ENCODE results near the gene FFAR3. TPM values are rescaled to one million over a fixed set of nuclear protein-coding genes. Genes with fewer than 3 reads are reported as not detected.

Gene FFAR3
- total RNA-seq, 2 experiments from 2014 or later = 1.1 TPM

- H3K4me3 Mint-ChIP-seq = no peak overlapping the region
- POLR2A ChIA-PET = no interaction called here
- no peaks in the 10 kb centered on the region for H3K36me3 Mint-ChIP-seq
- no peaks in the 10 kb centered on the region for H3K9me3 Mint-ChIP-seq
- peaks cover 12% of the 10 kb centered on the region for H3K27me3 Mint-ChIP-seq
- intact Hi-C loops (cut with micrococcal nuclease) = no loop called here
- peaks cover 19% of the 10 kb centered on the region for H3K4me1 Mint-ChIP-seq (ENCODE audit: low read depth)
- no peak for DNase-seq
- CTCF ChIA-PET = interaction anchor here (1.9 kb wide), 1 partner anchor 19 kb away, joined by 9 read pairs; no protein-coding TSS in a partner anchor
- H3K27ac Mint-ChIP-seq = no peak overlapping the region
Observed at GRCh38 chr19:35334144-35334753, 24.0 kb upstream of the FFAR3 start.

DNA sequence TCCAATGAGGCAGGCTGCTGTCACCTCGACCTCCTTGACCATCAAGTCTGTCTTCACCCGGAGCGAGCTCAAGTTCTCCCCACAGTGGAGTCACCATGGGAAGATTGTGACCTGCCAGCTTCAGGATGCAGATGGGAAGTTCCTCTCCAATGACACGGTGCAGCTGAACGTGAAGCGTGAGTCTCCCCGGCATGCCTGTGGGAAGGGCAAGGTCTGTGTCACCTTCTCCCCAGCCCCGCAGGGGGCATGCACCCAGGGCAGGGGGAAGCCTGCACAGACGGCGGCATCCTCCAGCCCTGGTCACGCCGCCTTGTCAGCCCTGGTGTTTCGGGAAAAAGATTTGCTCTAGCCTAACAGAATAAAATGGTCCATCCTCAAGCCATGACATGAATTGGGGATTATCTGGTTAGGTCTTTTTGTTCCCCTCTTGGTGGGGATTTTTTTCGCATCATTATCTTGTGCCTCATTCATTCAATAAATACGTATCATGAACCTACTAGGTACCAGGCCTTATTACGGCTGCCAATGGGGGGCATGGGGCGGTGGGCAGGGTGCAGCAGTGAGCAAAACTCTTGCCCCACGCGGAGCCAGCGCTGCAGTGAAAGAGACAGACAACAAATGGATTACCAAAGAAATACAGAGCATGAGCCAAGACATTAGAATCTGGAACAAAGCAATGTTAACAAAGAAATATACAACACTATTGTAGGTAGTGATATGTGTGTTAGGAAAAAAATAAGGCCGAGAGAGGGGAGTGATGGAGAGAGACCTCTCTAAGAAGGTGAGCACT lies 21.9 kb upstream of the FFAR3 start:
- no peak for DNase-seq
- Mint-ChIP-seq H3K36me3 (no peaks in the 10 kb centered on the region), H3K27ac (no peak overlapping the region), H3K4me3 (no peak overlapping the region), H3K4me1 (ENCODE audit: low read depth) (peaks cover 19% of the 10 kb centered on the region), H3K9me3 (no peaks in the 10 kb centered on the region), H3K27me3 (peaks cover 4% of the 10 kb centered on the region)
- intact Hi-C loops (cut with micrococcal nuclease) = no loop called here
- ChIA-PET CTCF (no interaction called here), POLR2A (no interaction called here)

DNA sequence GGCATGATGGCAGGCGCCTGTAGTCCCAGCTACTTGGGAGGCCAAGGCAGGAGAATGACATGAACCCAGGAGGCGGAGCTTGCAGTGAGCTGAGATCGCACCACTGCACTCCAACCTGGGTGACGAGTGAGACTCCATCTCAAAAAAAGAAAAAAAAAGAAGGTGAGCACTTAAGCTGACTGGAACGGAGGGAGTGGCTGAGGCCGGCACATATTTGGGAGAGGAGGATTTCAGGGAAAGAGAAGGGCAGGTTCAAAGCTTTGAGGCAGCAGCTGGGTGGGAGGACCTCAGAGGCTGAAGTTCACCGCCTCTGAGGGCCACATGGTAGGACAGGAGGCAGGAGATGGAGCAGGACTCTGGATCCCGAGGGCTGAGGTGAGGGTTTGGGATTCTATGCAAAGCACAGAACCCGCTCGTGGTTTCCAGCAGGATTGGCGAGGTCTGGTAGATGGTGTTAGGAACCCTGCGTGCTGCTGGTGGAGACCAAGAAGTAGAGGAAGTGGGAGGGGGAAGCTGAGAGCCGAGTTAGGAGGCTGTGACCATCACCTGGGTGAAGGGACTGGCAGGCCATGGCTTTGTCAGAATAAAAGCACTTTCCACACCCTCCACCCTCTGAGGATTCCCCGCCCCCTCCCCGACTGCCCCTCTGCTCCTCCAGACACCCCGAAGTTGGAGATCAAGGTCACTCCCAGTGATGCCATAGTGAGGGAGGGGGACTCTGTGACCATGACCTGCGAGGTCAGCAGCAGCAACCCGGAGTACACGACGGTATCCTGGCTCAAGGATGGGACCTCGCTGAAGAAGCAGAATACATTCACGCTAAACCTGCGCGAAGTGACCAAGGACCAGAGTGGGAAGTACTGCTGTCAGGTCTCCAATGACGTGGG lies 20.9 kb upstream of the FFAR3 start:
- no peaks in the 10 kb centered on the region for H3K36me3 Mint-ChIP-seq
- ChIA-PET POLR2A (interaction anchor here (0.9 kb wide), 1 partner anchor 12 kb away, joined by 3 read pairs; no protein-coding TSS in a partner anchor), CTCF (no interaction called here)
- peaks cover 4% of the 10 kb centered on the region for H3K27me3 Mint-ChIP-seq
- H3K9me3 Mint-ChIP-seq = no peaks in the 10 kb centered on the region
- no peak overlapping the region for H3K4me3 Mint-ChIP-seq
- H3K27ac Mint-ChIP-seq = peak overlapping the region; percentile 6
- no peak for DNase-seq
- H3K4me1 Mint-ChIP-seq (ENCODE audit: low read depth) = peaks cover 19% of the 10 kb centered on the region
- intact Hi-C loops (cut with micrococcal nuclease) = no loop called here

GRCh38 chr19:35337984-35338296 lies 20.3 kb upstream of the FFAR3 start:
- intact Hi-C loops (cut with micrococcal nuclease) = no loop called here
- Mint-ChIP-seq H3K4me1 (ENCODE audit: low read depth) (peaks cover 14% of the 10 kb centered on the region), H3K36me3 (no peaks in the 10 kb centered on the region), H3K27me3 (peaks cover 4% of the 10 kb centered on the region), H3K9me3 (no peaks in the 10 kb centered on the region), H3K27ac (no peak overlapping the region), H3K4me3 (no peak overlapping the region)
- POLR2A ChIA-PET = interaction anchor here (0.9 kb wide), 1 partner anchor 13 kb away, joined by 3 read pairs; no protein-coding TSS in a partner anchor
- CTCF ChIA-PET = no interaction called here
- no peak for DNase-seq

- H3K27ac Mint-ChIP-seq = no peak overlapping the region
- CTCF ChIA-PET = no interaction called here
Observed at GRCh38 chr19:35340431-35340830, 17.8 kb upstream of the FFAR3 start.

GRCh38 chr19:35341006-35341405 lies 17.3 kb upstream of the FFAR3 start:
- Mint-ChIP-seq H3K27ac (no peak overlapping the region), H3K27me3 (peaks cover 1% of the 10 kb centered on the region), H3K36me3 (no peaks in the 10 kb centered on the region), H3K4me3 (no peak overlapping the region), H3K4me1 (ENCODE audit: low read depth) (peaks cover 5% of the 10 kb centered on the region), H3K9me3 (no peaks in the 10 kb centered on the region)
- POLR2A ChIA-PET = no interaction called here
- CTCF ChIA-PET = no interaction called here
- intact Hi-C loops (cut with micrococcal nuclease) = no loop called here
- DNase-seq = no peak

More at GRCh38 chr19:35340431-35340830, 17.8 kb upstream of the FFAR3 start:
- H3K36me3 Mint-ChIP-seq = no peaks in the 10 kb centered on the region
- H3K4me1 Mint-ChIP-seq (ENCODE audit: low read depth) = no peaks in the 10 kb centered on the region
- no peaks in the 10 kb centered on the region for H3K9me3 Mint-ChIP-seq
- intact Hi-C loops (cut with micrococcal nuclease) = no loop called here
- peaks cover 2% of the 10 kb centered on the region for H3K27me3 Mint-ChIP-seq
- POLR2A ChIA-PET = interaction anchor here (0.6 kb wide), 1 partner anchor 195 kb away, joined by 3 read pairs; no protein-coding TSS in a partner anchor
- no peak for DNase-seq
- no peak overlapping the region for H3K4me3 Mint-ChIP-seq

GRCh38 chr19:35341565-35342225 lies 16.6 kb upstream of the FFAR3 start:
- H3K27ac Mint-ChIP-seq = no peak overlapping the region
- H3K9me3 Mint-ChIP-seq = no peaks in the 10 kb centered on the region
- intact Hi-C loops (cut with micrococcal nuclease) = no loop called here
- H3K4me3 Mint-ChIP-seq = no peak overlapping the region
- no peak for DNase-seq
- no peaks in the 10 kb centered on the region for H3K27me3 Mint-ChIP-seq
- ChIA-PET POLR2A (no interaction called here), CTCF (interaction anchor here (1.2 kb wide), 1 partner anchor 12 kb away, joined by 7 read pairs; no protein-coding TSS in a partner anchor)
- peaks cover 12% of the 10 kb centered on the region for H3K4me1 Mint-ChIP-seq (ENCODE audit: low read depth)
- H3K36me3 Mint-ChIP-seq = no peaks in the 10 kb centered on the region

DNA sequence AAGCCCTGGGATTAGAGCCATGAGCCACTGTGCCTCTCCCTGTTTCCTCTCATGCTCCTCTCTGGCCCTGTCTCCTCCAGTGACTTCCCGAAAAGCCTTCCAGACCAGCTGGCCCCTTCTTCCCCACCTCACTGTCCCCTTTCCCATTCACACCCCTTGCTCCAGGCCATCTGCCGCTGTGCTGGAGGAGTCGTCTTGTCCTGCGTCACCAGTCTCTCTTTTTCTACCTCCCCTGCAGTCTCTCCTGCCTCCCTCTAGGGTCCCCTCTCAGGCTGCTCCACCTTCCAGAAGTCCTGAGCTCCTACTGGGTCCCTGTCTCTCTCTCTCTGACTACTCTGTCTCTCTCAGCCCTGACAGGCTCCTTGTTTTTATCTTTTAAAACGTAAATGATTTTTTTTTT lies 15.8 kb upstream of the FFAR3 start:
- ChIA-PET POLR2A (no interaction called here), CTCF (interaction anchor here (1.2 kb wide), 1 partner anchor 11 kb away, joined by 7 read pairs; no protein-coding TSS in a partner anchor)
- intact Hi-C loops (cut with micrococcal nuclease) = no loop called here
- H3K27me3 Mint-ChIP-seq = no peaks in the 10 kb centered on the region
- peaks cover 20% of the 10 kb centered on the region for H3K4me1 Mint-ChIP-seq (ENCODE audit: low read depth)
- no peaks in the 10 kb centered on the region for H3K36me3 Mint-ChIP-seq
- no peak overlapping the region for H3K27ac Mint-ChIP-seq
- H3K4me3 Mint-ChIP-seq = no peak overlapping the region
- no peak for DNase-seq
- H3K9me3 Mint-ChIP-seq = no peaks in the 10 kb centered on the region

- DNase-seq = peak; percentile 7
- intact Hi-C loops (cut with micrococcal nuclease) = loop anchor here (5.0 kb wide), 1 partner anchor 203 kb away; the partner anchor contains the start of gene TMEM147
- no peaks in the 10 kb centered on the region for H3K36me3 Mint-ChIP-seq
- ChIA-PET CTCF (no interaction called here), POLR2A (no interaction called here)
- H3K9me3 Mint-ChIP-seq = no peaks in the 10 kb centered on the region
- peaks cover 39% of the 10 kb centered on the region for H3K4me1 Mint-ChIP-seq (ENCODE audit: low read depth)
- peak overlapping the region; percentile 12 for H3K4me3 Mint-ChIP-seq
- peaks cover 2% of the 10 kb centered on the region for H3K27me3 Mint-ChIP-seq
- H3K27ac Mint-ChIP-seq = no peak overlapping the region
Observed at GRCh38 chr19:35344511-35345031, 13.7 kb upstream of the FFAR3 start.

DNA sequence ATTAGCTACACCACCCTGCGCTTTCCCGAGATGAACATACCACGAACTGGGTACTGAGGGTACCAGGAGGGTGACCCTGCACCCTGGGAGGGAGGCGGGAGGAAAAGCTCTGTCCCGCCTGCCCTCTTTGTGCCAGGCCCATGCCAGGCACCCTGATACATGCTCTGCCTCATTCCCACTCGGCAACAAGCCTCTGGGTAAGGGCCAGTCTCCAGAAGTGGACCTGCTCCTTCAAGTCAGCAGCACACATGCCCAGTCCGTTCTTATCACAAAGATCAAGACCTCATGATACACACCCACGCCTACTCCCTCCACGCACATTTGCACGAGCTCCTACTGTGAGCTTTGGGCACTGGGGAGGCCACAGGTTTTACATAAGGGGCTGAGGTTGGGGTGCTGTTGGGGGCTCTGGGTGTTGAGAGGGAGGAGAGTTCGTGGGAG lies 12.6 kb upstream of the FFAR3 start:
- CTCF ChIA-PET = interaction anchor here (1.1 kb wide), 1 partner anchor 13 kb away, joined by 4 read pairs; no protein-coding TSS in a partner anchor
- Mint-ChIP-seq H3K27ac (peak overlapping the region; percentile 96), H3K9me3 (no peaks in the 10 kb centered on the region), H3K36me3 (no peaks in the 10 kb centered on the region), H3K27me3 (peaks cover 4% of the 10 kb centered on the region), H3K4me1 (ENCODE audit: low read depth) (peaks cover 41% of the 10 kb centered on the region), H3K4me3 (peak overlapping the region; percentile 10)
- intact Hi-C loops (cut with micrococcal nuclease) = loop anchor here (2.0 to 5.0 kb wide), 3 partner anchors 117 to 202 kb away; partner anchors contain the start of gene TMEM147
- POLR2A ChIA-PET = no interaction called here
- DNase-seq = peak; percentile 15

Data from activated CD4-positive, alpha-beta memory T cell treated with anti-CD3 and anti-CD28 coated beads for 36 hours (primary cell).